Upper lobe of left lung (tissue), 4 donors: ENCODE data around the gene IPPK.

Experiments used
- POLR2A ChIP-seq, 4 donors: fragments of 450-650 bp; IDR thresholded peaks; one replicate each; pipeline ENCODE4 v1.5.1; 2016 to 2017; ENCODE audit warnings: antibody characterized with exemption in 4 of 4, mild to moderate bottlenecking in 2 of 4
- TF ChIP-seq, protein P1 (sequence below), 6 experiments: fragments of 450-650 bp in 4 of 6; fragments of 200-600 bp in 2 of 6; sonication (generic) in 2 of 6; IDR thresholded peaks; one replicate each; pipeline ENCODE4 v1.5.1; 2016 to 2019; ENCODE audit warnings: antibody characterized with exemption in 6 of 6

DNA sequence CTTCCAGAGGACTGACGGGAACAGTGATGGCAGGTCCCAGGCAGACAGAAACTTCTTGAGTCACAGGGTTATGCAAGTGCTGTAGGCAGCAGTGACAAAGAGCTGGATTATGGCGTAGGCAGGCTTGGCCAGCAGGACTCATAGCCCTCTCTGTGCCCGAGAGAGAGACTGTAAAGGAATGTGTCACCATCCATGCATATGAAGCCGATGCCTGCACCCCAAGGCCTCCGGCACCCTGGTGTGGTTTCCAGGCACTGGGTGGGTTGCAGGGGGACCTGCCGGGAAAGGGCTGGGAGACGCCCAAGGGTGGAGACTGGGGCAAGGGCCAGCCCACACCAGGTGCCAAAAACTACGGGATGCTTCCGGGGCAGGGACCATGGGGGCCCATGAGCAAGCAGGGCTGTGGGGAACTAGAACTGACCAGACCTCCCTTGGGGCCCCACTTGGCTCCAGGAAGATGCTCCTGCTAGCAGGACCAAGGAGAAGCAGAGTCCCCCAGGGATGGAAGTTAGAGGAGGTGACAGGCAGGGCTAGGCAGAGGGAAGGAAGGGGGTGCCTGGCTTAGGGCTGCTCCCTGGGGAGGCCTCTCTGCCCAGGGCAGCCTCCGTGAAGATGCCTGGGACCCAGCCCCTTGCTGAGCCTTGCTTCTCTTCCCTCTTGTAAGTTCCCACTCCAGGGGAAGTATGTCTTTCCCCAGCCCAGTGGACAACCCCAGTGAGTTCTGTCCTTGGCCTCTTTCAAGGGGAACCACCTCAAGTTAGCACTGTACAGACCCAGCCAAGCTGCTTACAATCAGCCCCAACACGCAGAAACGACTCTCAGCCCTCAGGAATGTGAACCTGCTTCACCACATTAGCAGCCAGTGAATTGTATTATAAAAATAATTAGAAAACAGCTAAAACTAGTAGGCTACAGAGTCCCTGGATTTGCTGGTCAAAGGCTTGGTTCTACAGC is 10.5 kb upstream of the IPPK start:
- TF ChIP-seq, protein P1, sequence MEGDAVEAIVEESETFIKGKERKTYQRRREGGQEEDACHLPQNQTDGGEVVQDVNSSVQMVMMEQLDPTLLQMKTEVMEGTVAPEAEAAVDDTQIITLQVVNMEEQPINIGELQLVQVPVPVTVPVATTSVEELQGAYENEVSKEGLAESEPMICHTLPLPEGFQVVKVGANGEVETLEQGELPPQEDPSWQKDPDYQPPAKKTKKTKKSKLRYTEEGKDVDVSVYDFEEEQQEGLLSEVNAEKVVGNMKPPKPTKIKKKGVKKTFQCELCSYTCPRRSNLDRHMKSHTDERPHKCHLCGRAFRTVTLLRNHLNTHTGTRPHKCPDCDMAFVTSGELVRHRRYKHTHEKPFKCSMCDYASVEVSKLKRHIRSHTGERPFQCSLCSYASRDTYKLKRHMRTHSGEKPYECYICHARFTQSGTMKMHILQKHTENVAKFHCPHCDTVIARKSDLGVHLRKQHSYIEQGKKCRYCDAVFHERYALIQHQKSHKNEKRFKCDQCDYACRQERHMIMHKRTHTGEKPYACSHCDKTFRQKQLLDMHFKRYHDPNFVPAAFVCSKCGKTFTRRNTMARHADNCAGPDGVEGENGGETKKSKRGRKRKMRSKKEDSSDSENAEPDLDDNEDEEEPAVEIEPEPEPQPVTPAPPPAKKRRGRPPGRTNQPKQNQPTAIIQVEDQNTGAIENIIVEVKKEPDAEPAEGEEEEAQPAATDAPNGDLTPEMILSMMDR (IDR thresholded peaks at IDR 0.05) = no peak
- TF ChIP-seq POLR2A (IDR thresholded peaks at IDR 0.05) = no peak
